Mononuclear cell (primary cell): ENCODE results near the gene ZDHHC22. TPM values are rescaled to one million over a fixed set of nuclear protein-coding genes. Genes with fewer than 3 reads are reported as not detected.

Experiments
- H3K27me3 ChIP-seq: 2 replicates; pipeline ENCODE4 v1.6.0; 2011; ENCODE audit warnings: low read length, control low read depth; ENCODE audit not compliant: insufficient read depth
- H3K4me1 ChIP-seq: 2 replicates; pipeline ENCODE4 v1.5.1; 2011; ENCODE audit warnings: mild to moderate bottlenecking, low read length, control low read depth; ENCODE audit not compliant: insufficient read depth
- H3K4me3 ChIP-seq: 2 replicates; pipeline ENCODE4 v1.5.1; 2011; ENCODE audit warnings: mild to moderate bottlenecking, low read length, moderate library complexity
- H3K9me3 ChIP-seq: 2 replicates; pipeline ENCODE4 v1.5.1; 2011; ENCODE audit warnings: low read depth, mild to moderate bottlenecking, control low read depth, low read length
- total RNA-seq: library from RNA; depleted of rRNA; stranded (reverse); fragments of >200 nt; gene quantifications from one replicate; pipeline ENCODE4 v1.2.3, GENCODE V29; 2012

ZDHHC22 gene
- total RNA-seq, 1 donor: not detected

GRCh38 chr14:77107228-77107627 lies 34.4 kb downstream of the ZDHHC22 start:
- H3K4me1 ChIP-seq: no peaks in the 10 kb centered on the region
- H3K27me3 ChIP-seq: no peaks in the 10 kb centered on the region
- no peak overlapping the region for H3K4me3 ChIP-seq

GRCh38 chr14:77106666-77107065 lies 34.9 kb downstream of the ZDHHC22 start:
- H3K4me3 ChIP-seq: no peak overlapping the region
- no peaks in the 10 kb centered on the region for H3K27me3 ChIP-seq
- no peaks in the 10 kb centered on the region for H3K9me3 ChIP-seq
- H3K4me1 ChIP-seq: no peaks in the 10 kb centered on the region

More at GRCh38 chr14:77107228-77107627, 34.4 kb downstream of the ZDHHC22 start:
- no peaks in the 10 kb centered on the region for H3K9me3 ChIP-seq

GRCh38 chr14:77105145-77105939 lies 36.2 kb downstream of the ZDHHC22 start:
- H3K4me1 ChIP-seq: no peaks in the 10 kb centered on the region
- no peak overlapping the region for H3K4me3 ChIP-seq
- no peaks in the 10 kb centered on the region for H3K27me3 ChIP-seq
- H3K9me3 ChIP-seq: no peaks in the 10 kb centered on the region

- peaks cover 6% of the 10 kb centered on the region for H3K4me1 ChIP-seq
- no peaks in the 10 kb centered on the region for H3K9me3 ChIP-seq
- H3K27me3 ChIP-seq: no peaks in the 10 kb centered on the region
- no peak overlapping the region for H3K4me3 ChIP-seq
These were observed 37.2 kb downstream of the ZDHHC22 start for GRCh38 chr14:77104393-77104792.

- H3K9me3 ChIP-seq: no peaks in the 10 kb centered on the region
- H3K4me1 ChIP-seq: peaks cover 11% of the 10 kb centered on the region
- H3K27me3 ChIP-seq: no peaks in the 10 kb centered on the region
- no peak overlapping the region for H3K4me3 ChIP-seq
These were observed 37.6 kb downstream of the ZDHHC22 start for GRCh38 chr14:77103951-77104350.

GRCh38 chr14:77103475-77103874 lies 38.1 kb downstream of the ZDHHC22 start:
- Histone ChIP-seq H3K9me3 (no peaks in the 10 kb centered on the region), H3K4me3 (no peak overlapping the region), H3K4me1 (peaks cover 16% of the 10 kb centered on the region), H3K27me3 (no peaks in the 10 kb centered on the region)

- no peak overlapping the region for H3K4me3 ChIP-seq
- no peaks in the 10 kb centered on the region for H3K27me3 ChIP-seq
- H3K4me1 ChIP-seq: peaks cover 18% of the 10 kb centered on the region
- H3K9me3 ChIP-seq: no peaks in the 10 kb centered on the region
These were observed 39.4 kb downstream of the ZDHHC22 start for GRCh38 chr14:77102154-77102553.

- peaks cover 25% of the 10 kb centered on the region for H3K4me1 ChIP-seq
- no peak overlapping the region for H3K4me3 ChIP-seq
- H3K27me3 ChIP-seq: no peaks in the 10 kb centered on the region
- no peaks in the 10 kb centered on the region for H3K9me3 ChIP-seq
These were observed 40.6 kb downstream of the ZDHHC22 start for GRCh38 chr14:77100961-77101360.

GRCh38 chr14:77099425-77100167 lies 42.0 kb downstream of the ZDHHC22 start:
- no peaks in the 10 kb centered on the region for H3K9me3 ChIP-seq
- peaks cover 25% of the 10 kb centered on the region for H3K4me1 ChIP-seq
- no peaks in the 10 kb centered on the region for H3K27me3 ChIP-seq
- H3K4me3 ChIP-seq: no peak overlapping the region

GRCh38 chr14:77098529-77099353 lies 42.9 kb downstream of the ZDHHC22 start:
- H3K4me3 ChIP-seq: peak overlapping the region; percentile 92
- peaks cover 25% of the 10 kb centered on the region for H3K4me1 ChIP-seq
- H3K27me3 ChIP-seq: no peaks in the 10 kb centered on the region
- no peaks in the 10 kb centered on the region for H3K9me3 ChIP-seq

GRCh38 chr14:77097700-77098528 lies 43.7 kb downstream of the ZDHHC22 start, which contains the start of gene CIPC:
Gene CIPC (plus strand): TSS chr14:77098258. CDS start chr14:77105709, 7,451 bp downstream.
- H3K4me3 ChIP-seq: peak within 1 kb of the TSS; percentile 92
- H3K27me3 ChIP-seq: no peaks in the 10 kb centered on the region
- no peaks in the 10 kb centered on the region for H3K9me3 ChIP-seq
- H3K4me1 ChIP-seq: peaks cover 25% of the 10 kb centered on the region

- peak overlapping the region; percentile 92 for H3K4me3 ChIP-seq
- H3K27me3 ChIP-seq: no peaks in the 10 kb centered on the region
- no peaks in the 10 kb centered on the region for H3K9me3 ChIP-seq
- H3K4me1 ChIP-seq: peaks cover 25% of the 10 kb centered on the region
These were observed 44.4 kb downstream of the ZDHHC22 start for GRCh38 chr14:77097006-77097699.

GRCh38 chr14:77094672-77095284 lies 46.8 kb downstream of the ZDHHC22 start:
- Histone ChIP-seq H3K4me3 (no peak overlapping the region), H3K9me3 (peaks cover 6% of the 10 kb centered on the region), H3K4me1 (peaks cover 23% of the 10 kb centered on the region), H3K27me3 (no peaks in the 10 kb centered on the region)
